Fibroblast of the conjunctiva (primary cell): Measurements from ENCODE around the gene RHBG.
"Not testable (repeated sequence)": the region's sequence is repeated elsewhere in the genome, so short reads cannot be mapped to it uniquely, and the experiment has no call there.

Experiments used
- DNase-seq: peaks from one replicate; pipeline ENCODE4 v3.0.0-alpha.2; 2010; ENCODE audit warnings: low read depth

Gene RHBG

GRCh38 chr1:156360534-156360933 lies 8.5 kb upstream of the RHBG start:
- DNase-seq: no peak

- DNase-seq: no peak
Observed at GRCh38 chr1:156365754-156366153, 3.3 kb upstream of the RHBG start.

GRCh38 chr1:156366378-156367166 lies 2.4 kb upstream of the RHBG start:
- no peak for DNase-seq

GRCh38 chr1:156367383-156368156 lies 1.4 kb upstream of the RHBG start:
- DNase-seq: no peak

GRCh38 chr1:156368157-156368658 lies 803 bp upstream of the RHBG start:
- DNase-seq: no peak

- DNase-seq: not testable (repeated sequence)
Observed at GRCh38 chr1:156369685-156370286, 775 bp downstream of the RHBG start.

GRCh38 chr1:156371553-156372264 lies 2.7 kb downstream of the RHBG start:
- peak; percentile 63 for DNase-seq

GRCh38 chr1:156372265-156372586 lies 3.2 kb downstream of the RHBG start:
- no peak for DNase-seq

GRCh38 chr1:156372876-156373275 lies 3.9 kb downstream of the RHBG start:
- DNase-seq: no peak

GRCh38 chr1:156373546-156373945 lies 4.5 kb downstream of the RHBG start:
- no peak for DNase-seq

- no peak for DNase-seq
Observed at GRCh38 chr1:156376146-156376545, 7.1 kb downstream of the RHBG start.

- DNase-seq: no peak
Observed at GRCh38 chr1:156376958-156377919, 8.2 kb downstream of the RHBG start.

GRCh38 chr1:156378557-156378956 lies 9.5 kb downstream of the RHBG start:
- DNase-seq: no peak

GRCh38 chr1:156379420-156380165 lies 10.6 kb downstream of the RHBG start:
- DNase-seq: no peak

GRCh38 chr1:156382561-156382960 lies 13.6 kb downstream of the RHBG start:
- DNase-seq: no peak

GRCh38 chr1:156383023-156383422 lies 14.0 kb downstream of the RHBG start:
- DNase-seq: peak; percentile 20

GRCh38 chr1:156384007-156384406 lies 15.0 kb downstream of the RHBG start:
- DNase-seq: no peak

- no peak for DNase-seq
Observed at GRCh38 chr1:156384658-156385057, 15.6 kb downstream of the RHBG start.

GRCh38 chr1:156385534-156386031 lies 16.6 kb downstream of the RHBG start:
- DNase-seq: peak; percentile 34
